GM18498 (cell line): Measurements from ENCODE around the gene WDR45B.

Experiments used
- ATAC-seq: cut with Tn5 transposase; IDR thresholded peaks from one replicate; pipeline ENCODE4 v1.9.1; 2021; ENCODE audit warnings: mild to moderate bottlenecking, moderate library complexity; ENCODE audit not compliant: unreplicated experiment

The WDR45B gene

GRCh38 chr17:82602986-82603710, 45.1 kb downstream of the WDR45B start:
- no peak for ATAC-seq

- no peak for ATAC-seq
Measured at GRCh38 chr17:82602487-82602886, 45.8 kb downstream of the WDR45B start.

- ATAC-seq, result no peak
Measured at GRCh38 chr17:82601447-82602000, 46.7 kb downstream of the WDR45B start.

- ATAC-seq, result no peak
Measured at GRCh38 chr17:82600731-82601446, 47.4 kb downstream of the WDR45B start.

- no peak for ATAC-seq
Measured at GRCh38 chr17:82599674-82600661, 48.3 kb downstream of the WDR45B start.

- ATAC-seq, result no peak
Measured at GRCh38 chr17:82598256-82599119, 49.8 kb downstream of the WDR45B start.

GRCh38 chr17:82596837-82597672, 51.2 kb downstream of the WDR45B start:
- no peak for ATAC-seq

- no peak for ATAC-seq
Measured at GRCh38 chr17:82596296-82596695, 51.9 kb downstream of the WDR45B start.

GRCh38 chr17:82595893-82596292, 52.4 kb downstream of the WDR45B start:
- ATAC-seq, result no peak

GRCh38 chr17:82594571-82594970, 53.7 kb downstream of the WDR45B start:
- ATAC-seq, result no peak

GRCh38 chr17:82593590-82594087, 54.6 kb downstream of the WDR45B start:
- ATAC-seq, result no peak

- no peak for ATAC-seq
Measured at GRCh38 chr17:82592767-82593589, 55.3 kb downstream of the WDR45B start.

GRCh38 chr17:82592289-82592766, 55.9 kb downstream of the WDR45B start:
- ATAC-seq, result no peak

GRCh38 chr17:82590881-82591539, 57.2 kb downstream of the WDR45B start:
- no peak for ATAC-seq

- no peak for ATAC-seq
Measured at GRCh38 chr17:82590216-82590615, 58.0 kb downstream of the WDR45B start.

- ATAC-seq, result no peak
Measured at GRCh38 chr17:82589851-82590180, 58.4 kb downstream of the WDR45B start.
